CD4-positive, CD25-positive, alpha-beta regulatory T cell (primary cell): Measurements from ENCODE around the gene TPTE2. TPM values are rescaled to one million over a fixed set of nuclear protein-coding genes. Genes with fewer than 3 reads are reported as not detected.
A peak's percentile ranks its signal among the peaks of the same experiment; 100 is the strongest.
"Not testable (repeated sequence)": the region's sequence is repeated elsewhere in the genome, so short reads cannot be mapped to it uniquely, and the experiment has no call there.

Experiments used
- ATAC-seq, 2 donors: fragments of 150-1000 bp; cut with Tn5 transposase; one replicate each; pipeline ENCODE4 v1.10.0; 2021; ENCODE audit warnings: low read depth in 2 of 2, moderate number of reproducible peaks in 2 of 2, moderate library complexity in 1 of 2
- DNase-seq, 3 donors: peaks; one replicate each; pipeline versions ENCODE4 v3.0.0 to v3.0.0-alpha.2; 2012 to 2022; ENCODE audit warnings: mixed read lengths in 1 of 3
- H3K27ac ChIP-seq: one replicate; pipeline ENCODE4 v1.7.0; 2013; ENCODE audit warnings: mild to moderate bottlenecking, low read length; ENCODE audit not compliant: insufficient read depth, poor library complexity, severe bottlenecking
- H3K27me3 ChIP-seq: one replicate; pipeline ENCODE4 v1.7.0; 2013; ENCODE audit warnings: low read length; ENCODE audit not compliant: control insufficient read depth, insufficient read depth
- H3K36me3 ChIP-seq: one replicate; pipeline ENCODE4 v1.7.0; 2013; ENCODE audit warnings: mild to moderate bottlenecking, low read length, moderate library complexity; ENCODE audit not compliant: control insufficient read depth, insufficient read depth
- H3K4me1 ChIP-seq: 2 replicates; pipeline ENCODE4 v1.7.0; 2013; ENCODE audit warnings: mild to moderate bottlenecking, low read length; ENCODE audit not compliant: insufficient read depth, control insufficient read depth, poor library complexity, severe bottlenecking
- H3K4me3 ChIP-seq: one replicate; pipeline ENCODE4 v1.7.0; 2013; ENCODE audit warnings: low read depth, mild to moderate bottlenecking, low read length, moderate library complexity
- H3K9me3 ChIP-seq, 2 experiments: 1 replicate in 1 of 2; 2 replicates in 1 of 2; pipeline ENCODE4 v1.7.0; 2013; ENCODE audit warnings: low read length in 2 of 2, mild to moderate bottlenecking in 1 of 2, moderate library complexity in 1 of 2; ENCODE audit not compliant: control insufficient read depth in 2 of 2
- H3K27ac Mint-ChIP-seq, 3 donors: one replicate each; pipeline ENCODE4 v1.8.0; 2020 to 2022; ENCODE audit warnings: mild to moderate bottlenecking in 3 of 3, mixed read lengths in 3 of 3, moderate library complexity in 2 of 3
- H3K27me3 Mint-ChIP-seq: one replicate; pipeline ENCODE4 v1.8.0; 2022; ENCODE audit warnings: mild to moderate bottlenecking, mixed read lengths
- H3K36me3 Mint-ChIP-seq: one replicate; pipeline ENCODE4 v1.8.0; 2020; ENCODE audit warnings: mixed read lengths
- H3K4me1 Mint-ChIP-seq, 4 donors: one replicate each; pipeline ENCODE4 v1.8.0; 2020 to 2022; ENCODE audit warnings: mixed read lengths in 4 of 4, mild to moderate bottlenecking in 1 of 4
- H3K4me3 Mint-ChIP-seq, 4 donors: one replicate each; pipeline ENCODE4 v1.8.0; 2020 to 2022; ENCODE audit warnings: mild to moderate bottlenecking in 4 of 4, mixed read lengths in 4 of 4, moderate library complexity in 3 of 4
- H3K9me3 Mint-ChIP-seq, 7 donors: one replicate each; pipeline ENCODE4 v1.8.0; 2020 to 2022; ENCODE audit warnings: mixed read lengths in 7 of 7, mild to moderate bottlenecking in 3 of 7, moderate library complexity in 2 of 7
- polyA plus RNA-seq, 4 donors: library from polyadenylated mRNA; unstranded; fragments of 300-500 nt; fragmentation: Illumina TruSeq; gene quantifications; one replicate each; pipeline ENCODE4 v1.2.3, GENCODE V29; 2021
- total RNA-seq: library from RNA; stranded (reverse); gene quantifications from one replicate; pipeline ENCODE4 v1.2.3, GENCODE V29; 2022

TPTE2 gene
- not detected for total RNA-seq
- not detected for polyA plus RNA-seq

DNA sequence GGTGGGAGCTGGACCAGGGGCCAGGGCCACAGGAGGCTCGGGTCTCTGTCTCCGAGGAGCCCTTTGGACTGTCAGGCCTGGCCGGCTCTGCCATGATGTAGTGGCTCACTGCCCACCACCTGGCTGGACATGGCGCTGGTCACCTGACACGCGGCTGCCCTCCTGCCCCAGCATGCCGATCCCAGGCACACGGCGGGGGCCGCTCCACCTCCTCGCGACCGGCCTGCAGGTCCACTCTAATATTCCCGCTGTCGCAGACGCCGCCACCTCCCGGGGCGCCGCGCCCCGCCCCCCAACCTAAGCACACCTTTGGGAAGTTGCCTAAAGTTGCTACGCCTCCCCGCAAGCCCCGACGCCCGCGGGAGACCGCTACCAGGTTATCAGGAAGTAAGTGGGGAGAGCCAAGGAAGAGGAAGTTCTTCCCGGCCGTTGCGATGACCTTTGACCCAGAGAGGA is at the start of gene TPTE2:
Gene TPTE2, minus strand, starts transcription at position 406 of the 456 bp plus-strand sequence. CDS start 58,298 bp downstream, outside the sequence.
- not testable (repeated sequence) for ATAC-seq, H3K4me3 Mint-ChIP-seq, H3K27ac Mint-ChIP-seq

GRCh38 chr13:19607523-19608078 is 46.3 kb upstream of the TPTE2 start:
- H3K4me3 Mint-ChIP-seq = no peak overlapping the region
- no peak overlapping the region for H3K27ac Mint-ChIP-seq
- ATAC-seq = no peak
- H3K4me3 ChIP-seq = no peak overlapping the region
- H3K9me3 Mint-ChIP-seq = peaks cover 0 to 12% (median 3%) of the 10 kb centered on the region in 7 donors
- peaks cover 0 to 4% (median 2%) of the 10 kb centered on the region in 4 donors for H3K4me1 Mint-ChIP-seq
- peaks cover 11% of the 10 kb centered on the region for H3K27me3 ChIP-seq
- peaks cover 34% of the 10 kb centered on the region for H3K27me3 Mint-ChIP-seq
- no peaks in the 10 kb centered on the region for H3K36me3 ChIP-seq
- H3K36me3 Mint-ChIP-seq = no peaks in the 10 kb centered on the region
- no peak overlapping the region for H3K27ac ChIP-seq
- no peak for DNase-seq
- peaks cover 9 to 13% of the 10 kb centered on the region in 2 experiments for H3K9me3 ChIP-seq
- no peaks in the 10 kb centered on the region for H3K4me1 ChIP-seq

More for the DNA sequence above, at the start of gene TPTE2:
- H3K27me3 Mint-ChIP-seq, H3K9me3 Mint-ChIP-seq, H3K9me3 ChIP-seq, H3K4me1 ChIP-seq, H3K36me3 ChIP-seq, H3K36me3 Mint-ChIP-seq, DNase-seq, H3K4me1 Mint-ChIP-seq, H3K27me3 ChIP-seq, H3K4me3 ChIP-seq, H3K27ac ChIP-seq: not testable (repeated sequence)

DNA sequence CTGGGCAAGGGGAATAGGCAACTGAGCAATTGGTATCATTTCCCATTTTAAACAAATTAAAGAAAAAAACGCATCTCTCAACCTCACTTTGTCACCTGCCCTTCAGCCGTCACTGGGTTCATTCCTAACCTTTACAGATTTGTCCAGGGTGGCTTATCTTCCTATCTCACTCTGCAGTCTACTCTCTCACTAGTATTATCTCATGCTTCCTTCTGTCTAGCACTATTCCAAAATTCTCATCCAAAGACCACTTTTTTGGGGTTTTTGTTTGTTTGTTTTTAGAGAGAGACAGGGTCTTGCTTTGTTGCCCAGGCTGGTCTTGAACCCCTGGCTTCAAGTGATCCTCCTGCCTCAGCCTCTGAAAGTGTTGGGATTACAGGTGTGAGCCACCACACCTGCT is 45.4 kb upstream of the TPTE2 start:
- peaks cover 9 to 13% of the 10 kb centered on the region in 2 experiments for H3K9me3 ChIP-seq
- Mint-ChIP-seq H3K27me3 (peaks cover 37% of the 10 kb centered on the region), H3K36me3 (no peaks in the 10 kb centered on the region), H3K9me3 (peaks cover 0 to 12% (median 3%) of the 10 kb centered on the region in 7 donors), H3K27ac (no peak overlapping the region), H3K4me3 (no peak overlapping the region), H3K4me1 (peaks cover 0 to 6% (median 2%) of the 10 kb centered on the region in 4 donors)
- H3K36me3 ChIP-seq = no peaks in the 10 kb centered on the region
- H3K27ac ChIP-seq = no peak overlapping the region
- peaks cover 7% of the 10 kb centered on the region for H3K4me1 ChIP-seq
- ATAC-seq (no peak), DNase-seq (no peak)
- no peak overlapping the region for H3K4me3 ChIP-seq
- H3K27me3 ChIP-seq = peaks cover 11% of the 10 kb centered on the region

DNA sequence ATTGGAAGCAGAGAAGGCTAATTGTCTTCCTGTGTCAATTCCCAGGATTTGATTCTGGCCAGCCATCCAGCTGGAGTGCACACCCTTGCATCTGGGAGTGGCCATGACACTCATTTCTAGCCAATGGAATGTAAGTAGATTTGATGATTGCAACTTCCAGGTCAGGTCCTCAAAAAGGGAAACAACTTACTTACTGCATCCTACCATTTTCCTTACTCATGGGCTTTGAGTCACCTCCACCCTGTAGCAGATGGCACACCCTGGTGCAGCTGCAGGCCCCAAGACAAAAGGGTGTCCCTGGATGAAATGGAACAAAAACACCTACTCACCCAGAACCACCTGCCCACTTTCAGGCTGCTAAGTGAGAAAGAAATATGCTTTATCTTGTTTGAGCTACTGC is 44.8 kb upstream of the TPTE2 start:
- ATAC-seq = no peak
- Histone ChIP-seq H3K36me3 (no peaks in the 10 kb centered on the region), H3K4me1 (peaks cover 11% of the 10 kb centered on the region), H3K27me3 (peaks cover 11% of the 10 kb centered on the region), H3K4me3 (no peak overlapping the region), H3K9me3 (peaks cover 9 to 13% of the 10 kb centered on the region in 2 experiments), H3K27ac (no peak overlapping the region)
- Mint-ChIP-seq H3K4me3 (no peak overlapping the region), H3K4me1 (peaks cover 0 to 6% (median 2%) of the 10 kb centered on the region in 4 donors), H3K27me3 (peaks cover 40% of the 10 kb centered on the region), H3K9me3 (peaks cover 0 to 11% (median 3%) of the 10 kb centered on the region in 7 donors), H3K36me3 (no peaks in the 10 kb centered on the region), H3K27ac (no peak overlapping the region)
- DNase-seq = no peak

DNA sequence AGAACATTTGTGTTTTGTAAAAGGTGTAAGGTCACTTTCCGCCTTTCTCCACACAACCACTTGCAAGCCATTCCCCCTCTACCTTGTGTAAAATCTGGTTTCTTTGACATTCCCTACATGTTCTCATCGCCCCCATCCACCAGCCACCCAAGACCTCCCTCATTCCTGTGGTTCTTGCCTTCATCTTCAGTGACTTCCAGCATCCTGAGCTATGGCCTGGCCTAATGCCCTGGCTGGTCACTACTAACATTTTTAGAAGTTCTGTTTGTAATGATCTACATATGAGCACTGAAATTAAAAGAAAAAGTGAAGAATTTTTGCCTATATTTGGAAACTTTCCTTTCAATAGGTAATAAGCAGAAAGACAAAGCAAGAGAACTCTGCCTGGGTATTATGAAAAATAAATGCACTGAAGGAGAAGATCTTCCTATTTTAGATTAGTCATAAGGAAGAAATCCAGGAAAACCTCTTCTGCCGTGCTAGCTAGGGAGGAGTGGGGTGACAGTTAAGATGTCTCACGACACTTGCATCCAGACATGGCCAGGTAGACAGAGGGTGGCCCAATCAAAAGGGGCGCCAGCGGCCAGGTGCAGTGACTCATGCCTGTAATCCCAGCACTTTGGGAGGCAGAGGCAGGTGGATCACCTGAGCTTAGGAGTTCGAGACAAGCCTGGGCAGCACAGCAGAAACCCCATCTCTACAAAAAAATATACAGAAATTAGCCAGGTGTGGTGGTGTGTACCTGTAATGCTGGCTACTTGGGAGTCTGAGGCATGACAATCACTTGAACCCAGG is 44.0 kb upstream of the TPTE2 start:
- no peaks in the 10 kb centered on the region for H3K36me3 Mint-ChIP-seq
- H3K9me3 Mint-ChIP-seq = peaks cover 0 to 11% (median 3%) of the 10 kb centered on the region in 7 donors
- peaks cover 47% of the 10 kb centered on the region for H3K27me3 Mint-ChIP-seq
- peaks cover 9 to 13% of the 10 kb centered on the region in 2 experiments for H3K9me3 ChIP-seq
- DNase-seq = no peak
- no peak overlapping the region for H3K27ac ChIP-seq
- ATAC-seq = no peak
- peaks cover 11% of the 10 kb centered on the region for H3K4me1 ChIP-seq
- no peak overlapping the region for H3K4me3 ChIP-seq
- no peaks in the 10 kb centered on the region for H3K36me3 ChIP-seq
- H3K27ac Mint-ChIP-seq = no peak overlapping the region
- H3K4me3 Mint-ChIP-seq = no peak overlapping the region
- peaks cover 0 to 6% (median 2%) of the 10 kb centered on the region in 4 donors for H3K4me1 Mint-ChIP-seq
- peaks cover 11% of the 10 kb centered on the region for H3K27me3 ChIP-seq

DNA sequence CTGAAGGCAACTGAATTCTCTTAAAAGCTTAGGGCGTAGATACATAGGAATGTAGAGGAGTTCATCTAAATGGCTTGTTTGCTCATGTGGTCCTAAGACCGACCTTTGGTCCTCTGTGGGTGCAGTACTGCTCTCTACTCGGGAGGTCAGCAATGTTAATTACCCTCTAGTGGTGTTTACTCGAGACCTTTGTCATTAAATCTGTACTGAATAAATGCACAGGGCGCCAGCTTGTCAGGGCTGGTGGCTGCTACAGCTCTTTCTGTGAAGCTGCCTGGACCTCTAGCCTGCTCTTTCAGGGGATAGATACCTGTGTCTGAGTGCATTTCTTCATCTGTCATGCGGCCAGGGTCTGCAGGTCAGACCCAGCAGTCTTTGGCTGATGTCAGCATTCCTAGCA is 43.0 kb upstream of the TPTE2 start:
- no peak overlapping the region for H3K27ac Mint-ChIP-seq
- H3K9me3 Mint-ChIP-seq = peaks cover 0 to 11% (median 3%) of the 10 kb centered on the region in 7 donors
- H3K36me3 ChIP-seq = no peaks in the 10 kb centered on the region
- no peaks in the 10 kb centered on the region for H3K36me3 Mint-ChIP-seq
- no peak for ATAC-seq
- peaks cover 11% of the 10 kb centered on the region for H3K27me3 ChIP-seq
- H3K27me3 Mint-ChIP-seq = peaks cover 56% of the 10 kb centered on the region
- peaks cover 11% of the 10 kb centered on the region for H3K4me1 ChIP-seq
- no peak for DNase-seq
- H3K27ac ChIP-seq = no peak overlapping the region
- peaks cover 9 to 13% of the 10 kb centered on the region in 2 experiments for H3K9me3 ChIP-seq
- H3K4me1 Mint-ChIP-seq = peaks cover 0 to 6% (median 2%) of the 10 kb centered on the region in 4 donors
- H3K4me3 Mint-ChIP-seq = no peak overlapping the region
- H3K4me3 ChIP-seq = no peak overlapping the region

DNA sequence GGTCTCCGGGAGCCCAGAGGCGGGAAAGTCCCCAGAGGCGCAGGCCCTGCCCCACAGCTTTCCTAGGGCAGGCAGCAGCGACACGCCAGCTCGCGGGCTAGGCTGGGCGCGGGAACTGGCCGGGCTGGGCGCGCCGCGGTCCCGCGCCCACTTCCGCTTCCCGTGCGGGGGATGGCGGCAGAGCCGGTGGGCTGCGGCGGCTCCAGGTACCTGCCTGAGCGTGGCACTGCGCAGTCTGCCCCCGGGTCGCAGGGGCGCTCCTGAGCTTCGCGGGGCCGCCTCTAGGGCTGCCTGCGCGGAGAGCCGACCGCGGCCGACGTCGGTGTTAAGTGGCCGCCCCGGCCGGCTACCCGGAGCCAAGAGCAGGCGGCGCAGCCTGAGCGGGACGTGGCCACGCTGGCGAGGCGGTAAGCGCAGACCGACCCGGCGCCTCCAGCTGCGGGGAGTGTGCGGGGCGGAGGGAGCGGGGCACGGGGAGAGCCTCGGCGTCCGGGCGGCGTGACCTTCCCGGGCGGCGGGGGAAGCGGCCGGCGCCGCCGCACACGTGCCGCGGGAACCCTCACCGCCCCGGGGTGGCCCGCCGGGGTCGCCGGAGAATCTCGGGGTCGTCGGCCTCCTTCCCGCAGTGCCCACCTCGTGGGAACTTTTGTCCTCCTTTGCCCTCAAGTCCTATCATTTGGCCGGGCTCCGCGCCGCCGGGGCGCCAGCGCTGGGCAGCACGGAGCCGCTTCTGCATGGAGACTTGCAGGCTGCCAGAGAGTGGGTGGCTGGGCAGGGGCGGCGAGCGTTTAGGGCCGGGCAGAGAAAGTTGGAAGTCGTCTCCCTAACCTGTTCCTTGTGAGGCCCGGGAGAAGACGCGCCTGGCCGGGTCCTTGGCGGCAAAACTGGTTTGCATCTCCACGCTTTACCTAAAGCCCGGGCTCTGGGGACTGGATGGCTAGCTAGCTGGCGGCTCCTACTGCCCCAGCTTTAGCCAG is 40.7 kb upstream of the TPTE2 start:
- H3K9me3 Mint-ChIP-seq = peaks cover 0 to 11% (median 2%) of the 10 kb centered on the region in 7 donors
- no peaks in the 10 kb centered on the region for H3K36me3 Mint-ChIP-seq
- Histone ChIP-seq H3K27me3 (peaks cover 14% of the 10 kb centered on the region), H3K9me3 (peaks cover 9 to 13% of the 10 kb centered on the region in 2 experiments), H3K36me3 (no peaks in the 10 kb centered on the region), H3K4me3 (no peak overlapping the region), H3K4me1 (peaks cover 11% of the 10 kb centered on the region), H3K27ac (no peak overlapping the region)
- peak; percentile 3 to 61 (median 6) for DNase-seq
- peak; percentile 67 to 70 for ATAC-seq
- peaks cover 70% of the 10 kb centered on the region for H3K27me3 Mint-ChIP-seq
- no peak overlapping the region for H3K27ac Mint-ChIP-seq
- H3K4me3 Mint-ChIP-seq = peak overlapping the region in 3 of 4 donors; percentile 29 to 75 (median 63)
- peaks cover 0 to 6% (median 2%) of the 10 kb centered on the region in 4 donors for H3K4me1 Mint-ChIP-seq
